HTERT RPE-1 (cell line): ENCODE results near the gene NDFIP1.
"Not testable (repeated sequence)": the region's sequence is repeated elsewhere in the genome, so short reads cannot be mapped to it uniquely, and the experiment has no call there.

Experiments
- in situ Hi-C: fragments of 300-500 bp; cut with MboI; formaldehyde crosslinking; loops from 4 replicates; pipeline ENCODE4 v1.14.3; 2020; ENCODE audit warnings: low sequenced_read_pairs

NDFIP1 gene

GRCh38 chr5:142183561-142183960 is 75.0 kb downstream of the NDFIP1 start:
- in situ Hi-C loops = no loop called here

GRCh38 chr5:142184988-142185387 is 76.4 kb downstream of the NDFIP1 start:
- in situ Hi-C loops = no loop called here

- in situ Hi-C loops = no loop called here
These were observed 77.9 kb downstream of the NDFIP1 start for GRCh38 chr5:142186514-142186856.

- in situ Hi-C loops = no loop called here
These were observed 78.4 kb downstream of the NDFIP1 start for GRCh38 chr5:142186857-142187594.

- in situ Hi-C loops = not testable (repeated sequence)
These were observed 80.1 kb downstream of the NDFIP1 start for GRCh38 chr5:142188691-142189090.

GRCh38 chr5:142189813-142190212 is 81.2 kb downstream of the NDFIP1 start:
- in situ Hi-C loops = no loop called here

- in situ Hi-C loops = no loop called here
These were observed 83.2 kb downstream of the NDFIP1 start for GRCh38 chr5:142191776-142192175.

GRCh38 chr5:142192286-142193113 is 83.9 kb downstream of the NDFIP1 start:
- in situ Hi-C loops = no loop called here

- in situ Hi-C loops = no loop called here
These were observed 84.5 kb downstream of the NDFIP1 start for GRCh38 chr5:142193114-142193428.

GRCh38 chr5:142197098-142197497 is 88.5 kb downstream of the NDFIP1 start:
- in situ Hi-C loops = no loop called here

GRCh38 chr5:142197781-142198180 is 89.2 kb downstream of the NDFIP1 start:
- in situ Hi-C loops = no loop called here

- in situ Hi-C loops = no loop called here
These were observed 90.8 kb downstream of the NDFIP1 start for GRCh38 chr5:142199388-142199787.

GRCh38 chr5:142200387-142200786 is 91.8 kb downstream of the NDFIP1 start:
- in situ Hi-C loops = no loop called here

- in situ Hi-C loops = no loop called here
These were observed 92.9 kb downstream of the NDFIP1 start for GRCh38 chr5:142201471-142201887.

GRCh38 chr5:142202282-142202681 is 93.7 kb downstream of the NDFIP1 start:
- in situ Hi-C loops = no loop called here
